WTC11 (cell line): ENCODE results near the gene GRK4. TPM values are rescaled to one million over a fixed set of nuclear protein-coding genes. Genes with fewer than 3 reads are reported as not detected.

ENCODE experiments used
- ATAC-seq: fragments of 200-7000 bp; cut with Tn5 transposase; 2 replicates; pipeline ENCODE4 v1.10.0; 2021; ENCODE audit warnings: mild to moderate bottlenecking, moderate library complexity
- CTCF ChIA-PET: fragments of 300-600 bp; sonication (Branson Sonifier 250); formaldehyde crosslinking; loops from one replicate; lab custom pipeline; 2021; ENCODE audit warnings: antibody characterized with exemption; lab: Charles Lee
- POLR2A ChIA-PET: fragments of 350-600 bp; sonication (Branson Sonifier 250); formaldehyde crosslinking; loops from one replicate; lab custom pipeline; 2021; ENCODE audit warnings: antibody characterized with exemption; lab: Charles Lee
- DNase-seq: peaks from one replicate; pipeline ENCODE4 v3.0.0; 2021; ENCODE audit warnings: low spot score
- H3K27ac Mint-ChIP-seq: 2 replicates; pipeline ENCODE4 v1.8.0; 2021; ENCODE audit warnings: mixed read lengths
- H3K27me3 Mint-ChIP-seq: 2 replicates; pipeline ENCODE4 v1.8.0; 2021; ENCODE audit warnings: low read depth, mild to moderate bottlenecking, moderate library complexity, mixed read lengths
- H3K36me3 Mint-ChIP-seq: 2 replicates; pipeline ENCODE4 v1.8.0; 2021; ENCODE audit warnings: mixed read lengths
- H3K4me1 Mint-ChIP-seq: 2 replicates; pipeline ENCODE4 v1.8.0; 2022; ENCODE audit warnings: mixed read lengths
- H3K4me3 Mint-ChIP-seq: 2 replicates; pipeline ENCODE4 v1.8.0; 2021; ENCODE audit warnings: mild to moderate bottlenecking, moderate library complexity, mixed read lengths
- H3K9me3 Mint-ChIP-seq: 2 replicates; pipeline ENCODE4 v1.8.0; 2021; ENCODE audit warnings: mixed read lengths
- CTCF ChIP-seq: fragments of 200-600 bp; IDR thresholded peaks from 2 replicates; pipeline ENCODE4 v1.8.0; 2022; ENCODE audit warnings: antibody characterized with exemption
- E2F1 ChIP-seq: sonication (generic); formaldehyde crosslinking; IDR thresholded peaks from 2 replicates; pipeline ENCODE4 v1.8.0; 2022; ENCODE audit warnings: mild to moderate bottlenecking, missing genetic modification reagents
- EMX1 ChIP-seq: fragments of 250-450 bp; sonication (Bioruptor Pico); IDR thresholded peaks from 2 replicates; pipeline ENCODE4 v1.8.0; 2021; ENCODE audit warnings: mild to moderate bottlenecking
- ERG ChIP-seq: fragments of 250-450 bp; sonication (Bioruptor Pico); IDR thresholded peaks from 2 replicates; pipeline ENCODE4 v1.8.0; 2021; ENCODE audit warnings: mild to moderate bottlenecking
- ESRRA ChIP-seq: sonication (generic); formaldehyde crosslinking; IDR thresholded peaks from 2 replicates; pipeline ENCODE4 v1.8.1; 2022; ENCODE audit warnings: mild to moderate bottlenecking, missing genetic modification reagents, borderline replicate concordance
- HMGA2 ChIP-seq: fragments of 250-450 bp; sonication (Bioruptor Pico); IDR thresholded peaks from 2 replicates; pipeline ENCODE4 v1.4.0; 2021; ENCODE audit warnings: mild to moderate bottlenecking, moderate library complexity
- IRF1 ChIP-seq: sonication (generic); formaldehyde crosslinking; IDR thresholded peaks from 2 replicates; pipeline ENCODE4 v1.8.0; 2023; ENCODE audit warnings: missing genetic modification reagents
- JAZF1 ChIP-seq: fragments of 250-450 bp; sonication (Bioruptor Pico); IDR thresholded peaks from 2 replicates; pipeline ENCODE4 v1.9.0; 2021; ENCODE audit warnings: moderate library complexity, mild to moderate bottlenecking, inconsistent platforms
- MAX ChIP-seq: sonication (generic); formaldehyde crosslinking; IDR thresholded peaks from 2 replicates; pipeline ENCODE4 v1.8.0; 2022; ENCODE audit warnings: mild to moderate bottlenecking, missing genetic modification reagents
- MYBL2 ChIP-seq: sonication (generic); formaldehyde crosslinking; IDR thresholded peaks from 2 replicates; pipeline ENCODE4 v1.8.1; 2023; ENCODE audit warnings: mild to moderate bottlenecking, moderate library complexity, missing genetic modification reagents
- NFYB ChIP-seq: sonication (generic); formaldehyde crosslinking; conservative IDR thresholded peaks from 2 replicates; pipeline ENCODE4 v1.8.0; 2022; ENCODE audit warnings: low read depth, missing genetic modification reagents
- NR2C2 ChIP-seq: sonication (generic); formaldehyde crosslinking; IDR thresholded peaks from 2 replicates; pipeline ENCODE4 v1.8.0; 2022; ENCODE audit warnings: mild to moderate bottlenecking, missing genetic modification reagents
- PREB ChIP-seq: sonication (generic); formaldehyde crosslinking; IDR thresholded peaks from 2 replicates; pipeline ENCODE4 v1.8.1; 2022; ENCODE audit warnings: mild to moderate bottlenecking, missing genetic modification reagents, moderate library complexity, borderline replicate concordance
- SMAD4 ChIP-seq: sonication (generic); formaldehyde crosslinking; IDR thresholded peaks from 2 replicates; pipeline ENCODE4 v1.8.0; 2022; ENCODE audit warnings: mild to moderate bottlenecking, missing genetic modification reagents
- SP1 ChIP-seq: sonication (generic); formaldehyde crosslinking; conservative IDR thresholded peaks from 2 replicates; pipeline ENCODE4 v1.8.1; 2022; ENCODE audit warnings: missing genetic modification reagents
- TCF7 ChIP-seq: sonication (generic); formaldehyde crosslinking; IDR thresholded peaks from 2 replicates; pipeline ENCODE4 v1.8.0; 2022; ENCODE audit warnings: mild to moderate bottlenecking, low read depth, missing genetic modification reagents, moderate library complexity
- ZBTB21 ChIP-seq: sonication (generic); formaldehyde crosslinking; IDR thresholded peaks from 2 replicates; pipeline ENCODE4 v1.8.1; 2023; ENCODE audit warnings: mild to moderate bottlenecking, missing genetic modification reagents, borderline replicate concordance
- ZMAT4 ChIP-seq: fragments of 250-450 bp; sonication (Bioruptor Pico); IDR thresholded peaks from 2 replicates; pipeline ENCODE4 v1.9.0; 2021; ENCODE audit warnings: mild to moderate bottlenecking
- ZNF121 ChIP-seq: sonication (generic); formaldehyde crosslinking; IDR thresholded peaks from 2 replicates; pipeline ENCODE4 v1.8.0; 2023; ENCODE audit warnings: missing genetic modification reagents
- ZNF219 ChIP-seq: sonication (generic); formaldehyde crosslinking; IDR thresholded peaks from 2 replicates; pipeline ENCODE4 v1.8.0; 2023; ENCODE audit warnings: missing genetic modification reagents, mild to moderate bottlenecking, borderline replicate concordance
- ZNF232 ChIP-seq: sonication (generic); formaldehyde crosslinking; IDR thresholded peaks from 2 replicates; pipeline ENCODE4 v1.8.0; 2022; ENCODE audit warnings: mild to moderate bottlenecking, missing genetic modification reagents
- ZNF317 ChIP-seq: sonication (generic); formaldehyde crosslinking; IDR thresholded peaks from 2 replicates; pipeline ENCODE4 v1.8.1; 2023; ENCODE audit warnings: low read depth, mild to moderate bottlenecking, moderate library complexity, missing genetic modification reagents, borderline replicate concordance
- ZNF425 ChIP-seq: fragments of 250-450 bp; sonication (Bioruptor Pico); conservative IDR thresholded peaks from 2 replicates; pipeline ENCODE4 v1.9.0; 2021; ENCODE audit warnings: mild to moderate bottlenecking
- total RNA-seq: library from RNA; stranded (reverse); gene quantifications from 3 replicates; pipeline ENCODE4 v1.2.3, GENCODE V29; 2021

Gene GRK4
- total RNA-seq, 1 experiment from 2014 or later = 1.4 TPM

GRCh38 chr4:3010998-3011397, 47.6 kb downstream of the GRK4 start:
- no peak overlapping the region for H3K4me3 Mint-ChIP-seq
- no peak for DNase-seq
- POLR2A ChIA-PET = no interaction called here
- H3K9me3 Mint-ChIP-seq = no peaks in the 10 kb centered on the region
- H3K27me3 Mint-ChIP-seq = no peaks in the 10 kb centered on the region
- no peaks in the 10 kb centered on the region for H3K4me1 Mint-ChIP-seq
- CTCF ChIA-PET = no interaction called here
- no peak overlapping the region for H3K27ac Mint-ChIP-seq
- TF ChIP-seq NFYB (CRISPR knock-in tag) = no peak
- TF ChIP-seq CTCF = no peak
- no peak for TF ChIP-seq NR2C2 (CRISPR knock-in tag)
- no peak for TF ChIP-seq ERG (CRISPR knock-in tag)
- no peak for TF ChIP-seq SP1 (CRISPR knock-in tag)
- TF ChIP-seq ESRRA (CRISPR knock-in tag) = no peak
- no peak for TF ChIP-seq ZNF121
- no peak for TF ChIP-seq ZNF232 (CRISPR knock-in tag)
- TF ChIP-seq E2F1 (CRISPR knock-in tag) = no peak
- TF ChIP-seq PREB = no peak
- TF ChIP-seq, all 79 proteins: peak for 0
- ATAC-seq = no peak
- no peaks in the 10 kb centered on the region for H3K36me3 Mint-ChIP-seq

GRCh38 chr4:3011456-3012220, 48.3 kb downstream of the GRK4 start:
- no peak for TF ChIP-seq EMX1
- no peak for TF ChIP-seq TCF7
- no peak for TF ChIP-seq MYBL2 (CRISPR knock-in tag)
- no peak for TF ChIP-seq ZBTB21 (CRISPR knock-in tag)
- TF ChIP-seq JAZF1 = no peak
- TF ChIP-seq, all 79 proteins: peak for 0
- ChIA-PET CTCF (no interaction called here), POLR2A (no interaction called here)
- Mint-ChIP-seq H3K27me3 (no peaks in the 10 kb centered on the region), H3K4me3 (no peak overlapping the region), H3K27ac (no peak overlapping the region), H3K4me1 (no peaks in the 10 kb centered on the region), H3K9me3 (no peaks in the 10 kb centered on the region), H3K36me3 (no peaks in the 10 kb centered on the region)
- ATAC-seq (no peak), DNase-seq (no peak)

GRCh38 chr4:3013323-3013722, 50.0 kb downstream of the GRK4 start:
- no peak overlapping the region for H3K27ac Mint-ChIP-seq
- H3K4me1 Mint-ChIP-seq = no peaks in the 10 kb centered on the region
- ChIA-PET CTCF (interaction anchor here (0.5 to 1.0 kb wide), 3 partner anchors 10 to 34 kb away, joined by 3 to 4 read pairs (median 3); no protein-coding TSS in a partner anchor), POLR2A (no interaction called here)
- no peaks in the 10 kb centered on the region for H3K27me3 Mint-ChIP-seq
- no peak overlapping the region for H3K4me3 Mint-ChIP-seq
- DNase-seq = no peak
- ATAC-seq = no peak
- H3K9me3 Mint-ChIP-seq = no peaks in the 10 kb centered on the region
- H3K36me3 Mint-ChIP-seq = no peaks in the 10 kb centered on the region
- TF ChIP-seq ESRRA (CRISPR knock-in tag) (no peak), ZMAT4 (CRISPR knock-in tag) (no peak), ZNF317 (CRISPR knock-in tag) (no peak), MAX (CRISPR knock-in tag) (no peak), JAZF1 (no peak), ZNF219 (CRISPR knock-in tag) (no peak), EMX1 (no peak), SMAD4 (CRISPR knock-in tag) (no peak), IRF1 (CRISPR knock-in tag) (no peak), ZNF425 (CRISPR knock-in tag) (no peak), HMGA2 (CRISPR knock-in tag) (no peak)
